Breast epithelium (tissue), 3 donors: ENCODE data around the gene GPC6.

ENCODE experiments used
- POLR2A ChIP-seq: fragments of 450-650 bp; IDR thresholded peaks from one replicate; pipeline ENCODE4 v1.6.1; 2016; ENCODE audit warnings: antibody characterized with exemption, mild to moderate bottlenecking, moderate library complexity
- POLR2AphosphoS5 ChIP-seq, 3 donors: sonication (generic); formaldehyde crosslinking; IDR thresholded peaks; one replicate each; pipeline ENCODE4 v1.6.1; 2017; ENCODE audit warnings: antibody characterized with exemption in 3 of 3
- TF ChIP-seq, protein P1 (sequence below), 3 donors: fragments of 450-650 bp; IDR thresholded peaks; one replicate each; pipeline ENCODE4 v1.5.1; 2016 to 2017; ENCODE audit warnings: antibody characterized with exemption in 3 of 3, mild to moderate bottlenecking in 3 of 3, moderate library complexity in 3 of 3

DNA sequence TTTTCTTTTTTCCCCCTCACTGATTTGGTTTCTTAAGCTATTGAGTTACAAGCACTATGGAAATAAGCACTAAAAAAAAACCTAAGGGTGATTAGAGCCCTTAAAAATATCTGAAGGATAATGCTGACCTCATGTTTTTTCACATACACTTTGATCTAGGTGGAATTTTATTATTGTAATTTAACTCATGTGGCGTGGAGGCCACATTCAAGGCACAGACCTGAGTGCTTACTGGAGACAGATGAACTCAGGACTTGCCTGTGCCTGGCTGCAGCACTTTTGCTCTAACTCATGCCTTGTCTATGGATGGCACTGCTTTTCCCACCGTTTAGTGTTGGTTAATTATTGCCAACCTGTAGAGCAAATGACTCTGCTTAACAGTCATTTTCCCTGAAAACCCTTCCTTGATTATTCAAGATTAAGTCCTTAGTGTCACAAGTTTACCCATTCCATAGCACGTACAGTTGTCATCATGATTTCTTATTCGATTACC, 541.4 kb downstream of the GPC6 start:
- TF ChIP-seq POLR2AphosphoS5 (IDR thresholded peaks at IDR 0.05) (no peak), POLR2A (no peak)
- TF ChIP-seq, protein P1, sequence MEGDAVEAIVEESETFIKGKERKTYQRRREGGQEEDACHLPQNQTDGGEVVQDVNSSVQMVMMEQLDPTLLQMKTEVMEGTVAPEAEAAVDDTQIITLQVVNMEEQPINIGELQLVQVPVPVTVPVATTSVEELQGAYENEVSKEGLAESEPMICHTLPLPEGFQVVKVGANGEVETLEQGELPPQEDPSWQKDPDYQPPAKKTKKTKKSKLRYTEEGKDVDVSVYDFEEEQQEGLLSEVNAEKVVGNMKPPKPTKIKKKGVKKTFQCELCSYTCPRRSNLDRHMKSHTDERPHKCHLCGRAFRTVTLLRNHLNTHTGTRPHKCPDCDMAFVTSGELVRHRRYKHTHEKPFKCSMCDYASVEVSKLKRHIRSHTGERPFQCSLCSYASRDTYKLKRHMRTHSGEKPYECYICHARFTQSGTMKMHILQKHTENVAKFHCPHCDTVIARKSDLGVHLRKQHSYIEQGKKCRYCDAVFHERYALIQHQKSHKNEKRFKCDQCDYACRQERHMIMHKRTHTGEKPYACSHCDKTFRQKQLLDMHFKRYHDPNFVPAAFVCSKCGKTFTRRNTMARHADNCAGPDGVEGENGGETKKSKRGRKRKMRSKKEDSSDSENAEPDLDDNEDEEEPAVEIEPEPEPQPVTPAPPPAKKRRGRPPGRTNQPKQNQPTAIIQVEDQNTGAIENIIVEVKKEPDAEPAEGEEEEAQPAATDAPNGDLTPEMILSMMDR (IDR thresholded peaks at IDR 0.05), result no peak
